ENCODE data around the gene TPPP3.

TPPP3 gene

GRCh38 chr16:67412294-67412693 is 19.0 kb upstream of the TPPP3 start:
- H3K4me2 ChIP-seq (ENCODE audit: low read depth, low read length), result no peak overlapping the region
- H3K79me2 ChIP-seq (ENCODE audit: low read length), result no peaks in the 10 kb centered on the region
- H3F3A ChIP-seq (ENCODE audit: insufficient read depth, low read length), result no peaks in the 10 kb centered on the region; the same call in 1 of the 2 replicates
- H3K36me3 ChIP-seq (replicated peaks; ENCODE audit: insufficient read depth, low read length), result no peaks in the 10 kb centered on the region
- no peaks in the 10 kb centered on the region for H4K20me1 ChIP-seq (ENCODE audit: insufficient read depth, low read length)
- H2AFZ ChIP-seq (ENCODE audit: low read length), result no peak overlapping the region
- H3K9me3 ChIP-seq (replicated peaks; ENCODE audit: insufficient read depth, low read length), result no peaks in the 10 kb centered on the region
- 0 out of 2 replicates have a peak, but pooled peaks cover 7% of the 10 kb centered on the region for H3K4me1 ChIP-seq (ENCODE audit: low read length)
- H3K9me2 ChIP-seq (replicated peaks; ENCODE audit: insufficient read depth, low read length), result no peaks in the 10 kb centered on the region
- H3K27me3 ChIP-seq (replicated peaks; ENCODE audit: insufficient read depth, low read length), result peaks cover 21% of the 10 kb centered on the region
- no peak for TF ChIP-seq EZH2 (optimal IDR thresholded peaks at IDR 0.05; ENCODE audit: low read depth, low read length)
- no peak for TF ChIP-seq CTCF (IDR thresholded peaks at IDR 0.05; ENCODE audit: low read length)
- TF ChIP-seq EZH2phosphoT487 (IDR thresholded peaks at IDR 0.05; ENCODE audit: low read length), result no peak
- DNase-seq, result no peak
- H3K9ac ChIP-seq (ENCODE audit: low read length), result no peak overlapping the region
- H3K27ac ChIP-seq (ENCODE audit: low read length), result no peak overlapping the region
- no peak overlapping the region for H3K4me3 ChIP-seq (ENCODE audit: low read length)

- H3K27me3 ChIP-seq (replicated peaks; ENCODE audit: insufficient read depth, low read length), result 0 out of 2 replicates have a peak, but pooled peaks cover 16% of the 10 kb centered on the region
- no peak overlapping the region for H3K4me2 ChIP-seq (ENCODE audit: low read depth, low read length)
- H3K9me3 ChIP-seq (replicated peaks; ENCODE audit: insufficient read depth, low read length), result no peaks in the 10 kb centered on the region
- DNase-seq, result no peak
- H3K27ac ChIP-seq (ENCODE audit: low read length), result no peak overlapping the region
- no peak for TF ChIP-seq CTCF (IDR thresholded peaks at IDR 0.05; ENCODE audit: low read length)
- TF ChIP-seq EZH2phosphoT487 (IDR thresholded peaks at IDR 0.05; ENCODE audit: low read length), result no peak
- TF ChIP-seq EZH2 (optimal IDR thresholded peaks at IDR 0.05; ENCODE audit: low read depth, low read length), result no peak
- H3K4me3 ChIP-seq (ENCODE audit: low read length), result no peak overlapping the region
- 0 out of 2 replicates have a peak, but pooled peaks cover 4% of the 10 kb centered on the region for H3K4me1 ChIP-seq (ENCODE audit: low read length)
- H3K9me2 ChIP-seq (replicated peaks; ENCODE audit: insufficient read depth, low read length), result no peaks in the 10 kb centered on the region
- no peaks in the 10 kb centered on the region for H4K20me1 ChIP-seq (ENCODE audit: insufficient read depth, low read length)
- no peaks in the 10 kb centered on the region for H3K36me3 ChIP-seq (replicated peaks; ENCODE audit: insufficient read depth, low read length)
- H3K79me2 ChIP-seq (ENCODE audit: low read length), result no peaks in the 10 kb centered on the region
- H3F3A ChIP-seq (ENCODE audit: insufficient read depth, low read length), result no peaks in the 10 kb centered on the region; the same call in 1 of the 2 replicates
- no peak overlapping the region for H2AFZ ChIP-seq (ENCODE audit: low read length)
- H3K9ac ChIP-seq (ENCODE audit: low read length), result no peak overlapping the region
Measured at GRCh38 chr16:67411339-67411738, 18.0 kb upstream of the TPPP3 start.

- H3K9me3 ChIP-seq (replicated peaks; ENCODE audit: insufficient read depth, low read length), result no peaks in the 10 kb centered on the region
- H3K4me1 ChIP-seq (ENCODE audit: low read length), result 0 out of 2 replicates have a peak, but pooled peaks cover 4% of the 10 kb centered on the region
- no peaks in the 10 kb centered on the region; the same call in 1 of the 2 replicates for H3F3A ChIP-seq (ENCODE audit: insufficient read depth, low read length)
- H3K27me3 ChIP-seq (replicated peaks; ENCODE audit: insufficient read depth, low read length), result 0 out of 2 replicates have a peak, but pooled peaks cover 15% of the 10 kb centered on the region
- H3K9ac ChIP-seq (ENCODE audit: low read length), result no peak overlapping the region
- no peak overlapping the region for H3K4me2 ChIP-seq (ENCODE audit: low read depth, low read length)
- H3K9me2 ChIP-seq (replicated peaks; ENCODE audit: insufficient read depth, low read length), result no peaks in the 10 kb centered on the region
- no peaks in the 10 kb centered on the region for H3K79me2 ChIP-seq (ENCODE audit: low read length)
- no peak overlapping the region for H3K27ac ChIP-seq (ENCODE audit: low read length)
- no peak for TF ChIP-seq EZH2phosphoT487 (IDR thresholded peaks at IDR 0.05; ENCODE audit: low read length)
- no peak for TF ChIP-seq EZH2 (optimal IDR thresholded peaks at IDR 0.05; ENCODE audit: low read depth, low read length)
- no peak for TF ChIP-seq CTCF (IDR thresholded peaks at IDR 0.05; ENCODE audit: low read length)
- no peaks in the 10 kb centered on the region for H4K20me1 ChIP-seq (ENCODE audit: insufficient read depth, low read length)
- no peak overlapping the region for H2AFZ ChIP-seq (ENCODE audit: low read length)
- H3K36me3 ChIP-seq (replicated peaks; ENCODE audit: insufficient read depth, low read length), result no peaks in the 10 kb centered on the region
- DNase-seq, result no peak
- no peak overlapping the region for H3K4me3 ChIP-seq (ENCODE audit: low read length)
Measured at GRCh38 chr16:67409631-67410030, 16.3 kb upstream of the TPPP3 start.

Data from MM.1S (cell line).